Stimulated activated CD4-positive, alpha-beta T cell treated with anti-CD3 and anti-CD28 coated beads, Interleukin-12 subunit alpha, Interleukin-12 subunit beta, amount 100 ng/mL, for 48 hours (primary cell): ENCODE measurements around the gene IL20RA.

Experiments
- DNase-seq, 3 donors: peaks; one replicate each; pipeline ENCODE4 v3.0.0-alpha.2; 2020; ENCODE audit warnings: low read depth in 2 of 3, low spot score in 1 of 3

Gene IL20RA

GRCh38 chr6:137046871-137047412 lies 2.2 kb upstream of the IL20RA start:
- DNase-seq, result no peak

- DNase-seq, result no peak
These were observed 541 bp upstream of the IL20RA start for GRCh38 chr6:137045222-137045789.

DNA sequence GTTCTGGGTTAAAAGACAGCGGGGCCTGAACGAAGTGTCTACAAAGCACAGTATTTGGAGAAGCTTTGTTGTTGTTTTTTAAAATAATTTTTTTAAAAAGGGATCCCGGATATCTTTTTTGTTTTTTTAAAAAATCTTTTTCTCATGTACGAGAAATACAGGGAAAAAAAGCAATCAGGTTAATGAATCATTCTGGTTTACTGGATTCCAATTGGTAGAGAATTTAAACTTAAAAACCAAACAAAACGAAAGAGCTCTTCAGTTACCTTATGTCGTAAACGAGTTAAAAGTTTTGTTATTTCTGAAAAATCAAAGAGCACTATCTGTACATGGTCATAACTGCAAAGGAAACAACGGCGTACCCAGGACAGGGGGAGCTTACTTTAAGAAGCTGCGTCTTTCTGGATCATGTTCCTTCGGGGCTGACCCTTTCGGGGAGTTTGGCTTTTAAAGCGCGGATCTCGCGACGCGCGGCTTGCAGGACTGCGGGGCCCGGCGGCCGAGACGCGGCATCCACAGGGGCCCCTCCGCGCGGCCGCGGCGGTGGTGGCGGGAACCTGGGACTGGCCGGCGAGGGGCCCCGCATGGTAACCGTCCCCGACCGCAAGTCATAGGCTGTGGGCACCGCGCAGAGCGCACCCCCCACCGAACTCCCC lies 927 bp downstream of the IL20RA start:
- DNase-seq, result no peak

DNA sequence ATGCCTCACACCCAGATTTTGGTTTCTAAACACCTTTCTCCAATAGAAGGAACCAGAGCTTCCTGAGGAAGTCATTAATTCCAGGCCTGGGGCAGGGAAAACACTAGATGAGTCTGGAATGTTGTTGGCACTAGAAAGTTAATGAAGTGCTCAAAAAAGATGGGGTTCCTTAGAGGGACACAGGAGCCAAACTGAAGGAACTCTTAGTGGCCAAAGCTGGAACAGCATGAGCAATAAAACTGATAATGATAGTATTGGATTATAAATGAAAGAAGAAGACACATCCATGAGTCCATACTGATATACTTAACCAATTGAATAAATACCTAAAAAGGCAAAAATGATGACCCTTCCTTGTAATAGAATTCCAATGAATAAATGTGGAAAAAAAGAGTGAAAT lies 4.4 kb downstream of the IL20RA start:
- no peak for DNase-seq

DNA sequence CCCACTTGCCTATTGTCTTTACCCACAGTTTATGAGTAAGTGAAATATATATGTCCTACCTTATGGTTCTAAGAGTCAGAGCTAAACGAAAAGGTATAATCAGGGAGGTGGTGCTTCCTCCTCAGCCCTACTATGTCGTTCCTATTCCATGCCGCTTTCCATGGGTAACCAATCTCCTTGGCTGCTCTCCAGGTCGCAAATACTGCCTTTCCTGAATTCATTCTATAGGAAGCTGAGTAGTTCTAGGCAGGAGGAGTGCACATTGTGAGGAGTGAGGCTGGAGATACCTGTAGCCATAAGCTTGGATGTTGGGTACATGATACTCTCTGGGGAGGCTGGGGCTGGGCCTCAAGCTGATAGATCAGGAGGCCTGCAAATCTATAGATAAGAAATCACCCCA lies 5.8 kb downstream of the IL20RA start:
- no peak for DNase-seq

DNA sequence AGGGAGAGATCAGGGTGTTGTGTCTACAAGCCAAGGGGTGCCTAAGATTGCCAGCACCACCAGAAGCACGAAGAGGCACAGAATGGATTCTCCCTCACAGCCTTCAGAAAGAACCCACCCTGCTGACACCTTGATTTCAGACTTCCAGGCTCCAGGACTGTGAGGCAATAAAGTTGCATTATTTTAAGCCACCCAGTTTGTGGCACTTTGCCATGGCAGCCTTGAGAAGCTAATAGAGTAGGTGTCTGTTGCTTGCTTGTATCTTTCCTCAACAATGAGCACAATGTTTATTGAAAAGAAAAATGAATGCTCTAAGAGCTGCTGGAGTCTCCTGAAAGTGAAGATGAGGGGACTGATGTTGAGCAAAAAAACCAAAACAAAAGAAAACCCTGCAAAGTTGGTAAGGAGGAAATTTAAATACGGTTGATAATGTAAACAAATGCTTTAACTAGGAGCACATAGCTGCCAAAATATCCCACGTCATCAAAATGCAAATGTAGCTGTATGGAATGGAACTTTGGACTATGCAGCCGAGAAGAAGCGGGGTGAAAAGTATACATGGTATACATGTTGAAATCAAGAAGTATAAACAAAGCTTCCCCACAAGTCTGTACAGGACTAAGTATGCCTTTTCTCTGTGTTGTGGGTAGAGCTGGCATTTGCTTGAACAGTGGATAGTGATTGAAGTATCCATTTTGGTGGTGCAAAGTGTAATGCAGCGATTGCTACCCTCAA lies 8.0 kb downstream of the IL20RA start:
- DNase-seq, result no peak

DNA sequence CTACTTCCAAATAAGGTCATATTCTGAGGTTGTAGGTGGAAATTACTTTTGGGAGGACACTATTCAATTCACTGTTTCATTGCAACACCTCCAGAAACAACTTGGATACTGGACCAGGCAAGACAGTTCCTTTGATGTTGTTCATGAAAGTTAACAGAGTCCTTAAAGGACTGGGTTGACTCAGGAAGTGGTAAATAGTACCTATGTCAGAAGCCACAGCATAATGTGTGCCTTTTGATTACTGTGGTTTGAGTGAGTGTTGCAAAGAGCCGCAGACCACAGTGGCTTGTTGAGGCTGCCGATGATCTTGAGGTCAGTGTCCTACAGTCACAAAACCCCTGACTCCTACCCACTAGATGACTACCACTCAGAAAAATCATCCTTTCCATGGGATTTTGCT lies 10.9 kb downstream of the IL20RA start:
- DNase-seq, result peak; percentile 30 to 61 (median 46)

- DNase-seq, result no peak
These were observed 13.6 kb downstream of the IL20RA start for GRCh38 chr6:137031122-137031521.

DNA sequence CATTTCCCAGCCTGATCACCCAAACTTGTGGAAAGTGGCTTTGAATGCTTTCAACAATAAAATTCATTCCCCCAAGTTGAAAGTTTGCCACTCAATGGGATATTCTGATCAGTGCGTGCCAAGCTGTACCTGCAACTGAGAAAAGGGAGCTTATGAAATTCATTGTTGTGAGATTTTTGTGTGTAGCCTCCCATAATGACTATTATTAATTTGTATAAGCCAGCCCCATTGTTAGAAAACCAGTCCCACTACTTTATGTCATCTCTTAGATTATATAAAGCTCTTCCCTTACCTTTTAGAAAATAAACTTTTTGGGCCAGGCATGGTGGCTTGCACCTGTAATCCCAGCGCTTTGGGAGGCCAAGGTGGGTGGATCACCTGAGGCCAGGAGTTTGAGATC lies 15.9 kb downstream of the IL20RA start:
- no peak for DNase-seq

GRCh38 chr6:137025786-137026730 lies 18.7 kb downstream of the IL20RA start:
- no peak for DNase-seq

GRCh38 chr6:137024237-137024990 lies 20.4 kb downstream of the IL20RA start:
- DNase-seq, result no peak

- no peak for DNase-seq
These were observed 24.0 kb downstream of the IL20RA start for GRCh38 chr6:137020776-137021175.

DNA sequence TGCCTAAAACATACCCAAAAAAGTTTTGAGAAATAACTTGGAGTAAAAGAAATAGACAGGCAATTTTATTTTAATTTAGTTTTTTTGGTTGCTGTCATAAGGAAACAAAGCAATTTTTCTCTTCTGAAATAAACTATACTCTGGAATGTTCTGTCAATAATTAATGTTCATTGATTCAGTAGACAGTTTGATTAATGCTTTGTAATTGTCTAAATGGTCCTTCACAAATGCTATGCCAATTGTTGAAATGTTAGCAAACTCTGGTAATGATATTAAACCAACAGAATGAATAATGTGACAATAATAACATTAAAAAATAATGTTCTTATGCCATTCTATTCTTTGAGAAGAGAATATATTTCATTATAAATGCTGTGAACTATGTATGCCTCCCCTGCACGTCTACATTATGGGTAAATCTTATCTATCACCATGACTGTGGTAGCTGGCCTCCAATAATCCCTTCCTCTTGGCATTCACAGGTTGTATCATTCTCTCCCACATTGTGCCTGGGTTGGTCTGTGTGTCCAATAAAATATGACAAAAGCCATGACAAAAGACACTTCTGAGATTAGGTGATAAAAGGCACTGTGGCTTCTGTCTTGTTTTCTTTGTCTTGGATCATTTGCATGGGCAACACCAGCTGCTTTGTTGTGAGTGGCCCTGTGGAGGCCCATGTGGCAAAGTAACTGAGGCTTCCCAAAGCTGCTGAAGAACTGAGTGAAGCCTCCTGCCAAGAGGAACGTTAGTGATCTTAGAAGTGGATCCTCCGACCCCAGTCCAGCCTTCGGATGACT lies 25.1 kb downstream of the IL20RA start:
- DNase-seq, result no peak

- no peak for DNase-seq
These were observed 27.7 kb downstream of the IL20RA start for GRCh38 chr6:137017081-137017480.

GRCh38 chr6:137016356-137016755 lies 28.4 kb downstream of the IL20RA start:
- no peak for DNase-seq

GRCh38 chr6:137015943-137016342 lies 28.8 kb downstream of the IL20RA start:
- DNase-seq, result no peak

DNA sequence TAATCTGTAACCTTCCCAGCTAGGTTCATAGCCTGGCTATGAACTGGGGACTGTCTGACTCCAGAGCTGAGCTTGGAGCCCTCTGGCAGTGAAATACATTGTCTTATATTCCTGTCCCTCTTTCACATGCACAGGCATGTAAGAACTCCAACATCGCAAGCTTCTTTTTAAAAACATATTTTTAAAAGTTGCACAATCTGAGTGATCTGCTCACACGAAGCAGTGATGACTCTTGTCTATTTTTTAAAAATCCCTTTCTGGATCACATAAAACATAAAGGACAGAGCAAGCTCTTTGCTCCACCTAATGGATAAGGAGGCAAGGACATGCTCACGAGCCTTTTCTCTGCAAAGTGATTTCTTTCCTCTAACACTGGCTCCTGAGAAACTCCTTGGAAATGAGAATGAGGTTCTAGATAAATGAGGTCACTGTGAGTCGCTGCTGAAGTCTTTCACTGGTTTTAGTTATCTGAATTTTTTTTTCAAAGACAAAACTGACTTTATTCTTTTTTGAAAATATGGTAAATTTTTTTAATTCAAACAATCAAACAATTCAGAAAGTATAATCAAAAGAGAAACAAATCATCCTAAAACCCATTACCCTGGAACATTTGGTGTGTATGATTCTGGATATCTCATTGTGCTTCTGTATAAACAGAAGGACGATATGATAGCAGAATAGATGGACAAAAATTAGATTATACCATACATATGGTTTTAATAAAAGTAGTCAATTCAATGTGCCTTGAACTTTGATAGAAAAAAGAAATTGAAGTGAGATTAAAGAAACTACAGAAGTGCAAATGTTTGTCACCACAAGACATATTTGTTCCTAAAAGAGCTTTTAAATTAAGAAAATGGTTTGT lies 30.8 kb downstream of the IL20RA start:
- DNase-seq, result no peak

GRCh38 chr6:137013031-137013430 lies 31.7 kb downstream of the IL20RA start:
- DNase-seq, result no peak

DNA sequence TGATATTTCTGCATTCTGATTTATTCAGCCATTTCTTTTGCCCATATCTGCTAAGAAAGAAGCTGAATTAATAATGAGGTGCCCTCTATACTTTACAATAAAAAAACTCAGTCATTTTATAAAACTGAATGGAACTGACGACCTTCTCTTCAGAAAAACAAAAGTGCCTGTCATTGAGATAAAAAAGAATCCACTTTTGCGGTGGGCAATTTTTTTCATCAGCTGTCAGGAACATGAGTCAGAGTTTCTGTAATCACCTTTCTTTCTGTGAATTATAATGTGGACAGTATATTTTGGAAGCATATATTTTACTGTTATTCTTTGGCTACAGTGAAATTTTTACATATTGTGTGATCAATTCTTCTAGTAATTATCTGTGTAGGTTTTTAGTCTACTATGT lies 33.4 kb downstream of the IL20RA start:
- no peak for DNase-seq
